ENCODE data around the gene INPP4A. TPM values are rescaled to one million over a fixed set of nuclear protein-coding genes. Genes with fewer than 3 reads are reported as not detected.
A peak's percentile ranks its signal among the peaks of the same experiment; 100 is the strongest.

The INPP4A gene
- total and polyA plus RNA-seq, 10 of the 15 experiments (the other 5 are each of a cell fraction or from before 2014, with no cell fraction given) = 4.7 to 62.3 (median 36.9) TPM

GRCh38 chr2:98438190-98439133, 6.2 kb upstream of the INPP4A start (continued):
- no peak for TF ChIP-seq ZNF592 (IDR thresholded peaks at IDR 0.05)
- TF ChIP-seq RFX5 (IDR thresholded peaks at IDR 0.05; ENCODE audit: low read depth, low read length) = no peak
- no peak for TF ChIP-seq KDM1A (IDR thresholded peaks at IDR 0.05; ENCODE audit: borderline replicate concordance)
- no peak for TF ChIP-seq WRNIP1 (IDR thresholded peaks at IDR 0.05; ENCODE audit: borderline replicate concordance, low read depth, low read length)
- no peak for TF ChIP-seq ZNF622 (IDR thresholded peaks at IDR 0.05)
- TF ChIP-seq CBX3 (IDR thresholded peaks at IDR 0.05; ENCODE audit: borderline replicate concordance, low read depth) = no peak
- peak in 1 of 2 experiments; percentile 64; a peak in 1 of 4 replicates for TF ChIP-seq ETV6 (conservative IDR thresholded peaks at IDR 0.05 in 1 of 2, IDR thresholded peaks at IDR 0.05 in 1 of 2; ENCODE audit: borderline replicate concordance in 1 of 2, low read depth in 1 of 2)
- TF ChIP-seq PML (IDR thresholded peaks at IDR 0.05; ENCODE audit: low read length) = no peak
- TF ChIP-seq USF1 (IDR thresholded peaks at IDR 0.05; ENCODE audit: borderline replicate concordance, extremely low read length, insufficient read depth, low read depth, low read length) = no peak
- no peak for TF ChIP-seq ZNF24 (IDR thresholded peaks at IDR 0.05)
- TF ChIP-seq CBX5 (IDR thresholded peaks at IDR 0.05; ENCODE audit: low read depth) = peak; percentile 99
- no peak for TF ChIP-seq SMAD5 (IDR thresholded peaks at IDR 0.05; ENCODE audit: low read depth)
- no peak for TF ChIP-seq FOXK2 (IDR thresholded peaks at IDR 0.05)
- no peak for TF ChIP-seq MAX (IDR thresholded peaks at IDR 0.05; ENCODE audit: low read depth, low read length)
- TF ChIP-seq ZZZ3 (IDR thresholded peaks at IDR 0.05; ENCODE audit: control insufficient read depth, insufficient read length, low read depth) = no peak
- no peak for TF ChIP-seq FOS (IDR thresholded peaks at IDR 0.05; ENCODE audit: borderline replicate concordance, extremely low read depth, insufficient read length)
- no peak for TF ChIP-seq BACH1 (IDR thresholded peaks at IDR 0.05; ENCODE audit: borderline replicate concordance)
- TF ChIP-seq NFIC (IDR thresholded peaks at IDR 0.05; ENCODE audit: low read depth, low read length) = peak; percentile 58; the same call in 1 of the 2 replicates
- no peak for TF ChIP-seq SMAD1 (IDR thresholded peaks at IDR 0.05; ENCODE audit: low read depth, partially characterized antibody)
- TF ChIP-seq MLLT1 (IDR thresholded peaks at IDR 0.05) = peak; percentile 81

Measured in GM12878 (cell line).